Stimulated activated CD8-positive, alpha-beta memory T cell treated with anti-CD3 and anti-CD28 coated beads, Interleukin-2, amount 100 ng/mL, for 48 hours (primary cell): ENCODE data around the gene DCLK1.

Source experiments
- DNase-seq, 2 donors: peaks; one replicate each; pipeline ENCODE4 v3.0.0-alpha.2; 2020; ENCODE audit warnings: low read depth in 2 of 2

The DCLK1 gene

GRCh38 chr13:36038785-36039555, 92.2 kb downstream of the DCLK1 start:
- DNase-seq: no peak

- DNase-seq: no peak
These were observed 98.1 kb downstream of the DCLK1 start for GRCh38 chr13:36033035-36033434.

- DNase-seq: no peak
These were observed 99.7 kb downstream of the DCLK1 start for GRCh38 chr13:36031490-36031889.

GRCh38 chr13:36030670-36031331, 100.4 kb downstream of the DCLK1 start:
- no peak for DNase-seq

- DNase-seq: no peak
These were observed 102.0 kb downstream of the DCLK1 start for GRCh38 chr13:36029166-36029565.

GRCh38 chr13:36028359-36029025, 102.7 kb downstream of the DCLK1 start:
- no peak for DNase-seq

GRCh38 chr13:36026531-36026930, 104.7 kb downstream of the DCLK1 start:
- DNase-seq: no peak

GRCh38 chr13:36014763-36015162, 116.4 kb downstream of the DCLK1 start:
- no peak for DNase-seq

- DNase-seq: no peak
These were observed 124.1 kb downstream of the DCLK1 start for GRCh38 chr13:36006894-36007675.

GRCh38 chr13:36006347-36006746, 124.8 kb downstream of the DCLK1 start:
- DNase-seq: no peak

- no peak for DNase-seq
These were observed 129.6 kb downstream of the DCLK1 start for GRCh38 chr13:36001561-36001960.

GRCh38 chr13:36000028-36000427, 131.2 kb downstream of the DCLK1 start:
- no peak for DNase-seq

- DNase-seq: no peak
These were observed 134.8 kb downstream of the DCLK1 start for GRCh38 chr13:35996360-35996759.

GRCh38 chr13:35995136-35995535, 136.0 kb downstream of the DCLK1 start:
- no peak for DNase-seq

GRCh38 chr13:35994131-35994966, 136.8 kb downstream of the DCLK1 start:
- DNase-seq: no peak

GRCh38 chr13:35993686-35994085, 137.5 kb downstream of the DCLK1 start:
- DNase-seq: no peak

GRCh38 chr13:35992964-35993363, 138.2 kb downstream of the DCLK1 start:
- no peak for DNase-seq

GRCh38 chr13:35990196-35990595, 141.0 kb downstream of the DCLK1 start:
- no peak for DNase-seq

GRCh38 chr13:35988648-35989081, 142.5 kb downstream of the DCLK1 start:
- no peak for DNase-seq

GRCh38 chr13:35987572-35988513, 143.3 kb downstream of the DCLK1 start:
- DNase-seq: no peak
